GM19328 (cell line): Measurements from ENCODE around the gene TSGA10IP.

Experiments
- ATAC-seq: cut with Tn5 transposase; IDR thresholded peaks from one replicate; pipeline ENCODE4 v1.9.1; 2021; ENCODE audit warnings: mild to moderate bottlenecking, moderate library complexity; ENCODE audit not compliant: unreplicated experiment

Gene TSGA10IP

GRCh38 chr11:65945430-65945911 lies at the start of gene TSGA10IP:
Gene TSGA10IP (plus strand): TSS chr11:65945480. CDS start chr11:65945676, 196 bp downstream.
- ATAC-seq = no peak

- no peak for ATAC-seq
These were observed 49.7 kb upstream of the TSGA10IP start for GRCh38 chr11:65895482-65895981.

- ATAC-seq = no peak
These were observed 49.0 kb upstream of the TSGA10IP start for GRCh38 chr11:65896034-65896999.

- no peak for ATAC-seq
These were observed 48.2 kb upstream of the TSGA10IP start for GRCh38 chr11:65897020-65897471.

GRCh38 chr11:65898656-65899355 lies 46.5 kb upstream of the TSGA10IP start:
- no peak for ATAC-seq

GRCh38 chr11:65899356-65900124 lies 45.7 kb upstream of the TSGA10IP start:
- no peak for ATAC-seq

- ATAC-seq = peak; percentile 71
These were observed 45.0 kb upstream of the TSGA10IP start, which contains the start of gene FOSL1 for GRCh38 chr11:65900125-65900898. Gene FOSL1 (minus strand): TSS chr11:65900388. CDS start chr11:65900339, 49 bp downstream.

- no peak for ATAC-seq
These were observed 44.4 kb upstream of the TSGA10IP start for GRCh38 chr11:65900899-65901180.

GRCh38 chr11:65903068-65903481 lies 42.2 kb upstream of the TSGA10IP start:
- no peak for ATAC-seq

- no peak for ATAC-seq
These were observed 41.6 kb upstream of the TSGA10IP start for GRCh38 chr11:65903715-65904114.

- ATAC-seq = no peak
These were observed 38.7 kb upstream of the TSGA10IP start for GRCh38 chr11:65906602-65907001.

GRCh38 chr11:65907878-65908277 lies 37.4 kb upstream of the TSGA10IP start:
- ATAC-seq = no peak

GRCh38 chr11:65911682-65912568 lies 33.4 kb upstream of the TSGA10IP start:
- no peak for ATAC-seq

GRCh38 chr11:65912845-65913244 lies 32.4 kb upstream of the TSGA10IP start:
- ATAC-seq = no peak

- no peak for ATAC-seq
These were observed 30.0 kb upstream of the TSGA10IP start for GRCh38 chr11:65915101-65915820.

GRCh38 chr11:65915821-65916251 lies 29.4 kb upstream of the TSGA10IP start:
- no peak for ATAC-seq

- no peak for ATAC-seq
These were observed 28.9 kb upstream of the TSGA10IP start for GRCh38 chr11:65916391-65916790.

GRCh38 chr11:65917077-65917433 lies 28.2 kb upstream of the TSGA10IP start:
- no peak for ATAC-seq
